Natural killer cell treated with Interleukin-12 subunit alpha and Interleukin-12 subunit beta and Interleukin-15 and Interleukin-18, amount 100 ng/mL, for 72 hours (primary cell): ENCODE data around the gene INPP1. TPM values are rescaled to one million over a fixed set of nuclear protein-coding genes. Genes with fewer than 3 reads are reported as not detected.

Source experiments
- ATAC-seq, 2 donors: fragments of 150-1000 bp; cut with Tn5 transposase in 1 of 2; sonication (Bioruptor Pico), chemical (Tn5 transposase) in 1 of 2; 2 replicates each; pipeline ENCODE4 v1.10.0; 2021
- DNase-seq: peaks from one replicate; pipeline ENCODE4 v3.0.0; 2022; ENCODE audit warnings: low spot score
- H3K27ac Mint-ChIP-seq, 2 donors: 1 replicate in 1 of 2; 2 replicates in 1 of 2; pipeline ENCODE4 v1.8.0; 2022; ENCODE audit warnings: mixed read lengths in 2 of 2, mild to moderate bottlenecking in 1 of 2, moderate library complexity in 1 of 2
- H3K27me3 Mint-ChIP-seq, 2 donors: 1 replicate in 1 of 2; 2 replicates in 1 of 2; pipeline ENCODE4 v1.8.0; 2022; ENCODE audit warnings: mixed read lengths in 2 of 2
- H3K36me3 Mint-ChIP-seq: one replicate; pipeline ENCODE4 v1.8.0; 2022; ENCODE audit warnings: mixed read lengths
- H3K4me1 Mint-ChIP-seq, 2 donors: 1 replicate in 1 of 2; 2 replicates in 1 of 2; pipeline ENCODE4 v1.8.0; 2022; ENCODE audit warnings: low read depth in 2 of 2, mixed read lengths in 2 of 2, mild to moderate bottlenecking in 1 of 2
- H3K4me3 Mint-ChIP-seq: one replicate; pipeline ENCODE4 v1.8.0; 2022; ENCODE audit warnings: mixed read lengths
- H3K9me3 Mint-ChIP-seq: 2 replicates; pipeline ENCODE4 v1.8.0; 2022; ENCODE audit warnings: mixed read lengths
- total RNA-seq, 2 donors: library from RNA; stranded (reverse); gene quantifications; one replicate each; pipeline ENCODE4 v1.2.3, GENCODE V29; 2022

The INPP1 gene
- total RNA-seq, 2 donors from 2014 or later, result 13.5 to 19.4 TPM

- Mint-ChIP-seq H3K4me3 (peak overlapping the region; percentile 89), H3K4me1 (peaks cover 9 to 19% of the 10 kb centered on the region in 2 donors), H3K27me3 (no peaks in the 10 kb centered on the region), H3K9me3 (no peaks in the 10 kb centered on the region), H3K27ac (peak overlapping the region in 1 of 2 donors; percentile 96), H3K36me3 (no peaks in the 10 kb centered on the region)
- DNase-seq (no peak), ATAC-seq (no peak)
These were observed 17.2 kb downstream of the INPP1 start for GRCh38 chr2:190360561-190360960.

- H3K4me1 Mint-ChIP-seq, result peaks cover 9 to 19% of the 10 kb centered on the region in 2 donors
- no peaks in the 10 kb centered on the region for H3K36me3 Mint-ChIP-seq
- H3K4me3 Mint-ChIP-seq, result no peak overlapping the region
- ATAC-seq, result no peak
- no peak for DNase-seq
- H3K27me3 Mint-ChIP-seq, result no peaks in the 10 kb centered on the region
- H3K27ac Mint-ChIP-seq, result peak overlapping the region in 1 of 2 donors; percentile 96
- H3K9me3 Mint-ChIP-seq, result no peaks in the 10 kb centered on the region
These were observed 17.6 kb downstream of the INPP1 start for GRCh38 chr2:190360965-190361364.

DNA sequence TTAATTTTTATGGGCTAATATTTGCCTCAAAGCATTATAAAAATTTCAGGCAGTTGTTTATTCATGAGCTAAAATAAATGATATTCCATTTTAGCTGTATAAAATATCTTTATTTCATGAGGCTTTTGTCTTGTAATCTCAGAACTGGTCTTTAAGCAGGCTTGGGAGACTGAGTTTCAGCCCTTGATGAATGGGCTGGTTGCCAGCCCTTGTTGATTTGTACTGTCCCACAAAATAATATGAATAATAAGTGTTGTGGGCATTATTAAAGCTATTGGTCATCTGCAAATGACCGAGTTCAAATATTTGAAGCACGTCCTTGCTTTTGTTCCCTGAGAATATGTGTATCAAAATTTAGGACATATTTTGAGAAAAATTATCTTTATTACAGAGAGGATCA, 18.2 kb downstream of the INPP1 start:
- H3K27me3 Mint-ChIP-seq, result no peaks in the 10 kb centered on the region
- H3K36me3 Mint-ChIP-seq, result no peaks in the 10 kb centered on the region

DNA sequence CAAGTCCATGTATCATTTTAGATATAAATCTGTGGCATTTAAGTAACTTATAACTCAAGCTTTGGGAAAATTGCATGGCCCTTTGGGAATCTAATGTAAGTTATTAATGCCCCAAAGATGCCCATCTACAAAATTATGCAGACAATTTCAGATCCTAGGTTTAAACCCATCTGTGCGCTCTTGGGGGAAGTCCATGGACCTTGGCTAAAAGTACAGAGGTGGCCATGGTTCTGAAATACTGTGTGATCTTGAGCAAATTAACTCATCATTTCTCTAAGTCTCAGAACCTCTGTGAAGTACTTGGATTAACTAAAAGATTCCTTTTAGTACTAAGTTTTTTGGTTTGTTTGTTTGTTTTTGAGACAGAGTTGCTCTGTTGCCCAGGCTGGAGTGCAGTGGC, 19.5 kb downstream of the INPP1 start:
- Mint-ChIP-seq H3K27me3 (no peaks in the 10 kb centered on the region), H3K4me1 (peaks cover 9 to 19% of the 10 kb centered on the region in 2 donors), H3K27ac (no peak overlapping the region), H3K4me3 (no peak overlapping the region), H3K9me3 (no peaks in the 10 kb centered on the region), H3K36me3 (no peaks in the 10 kb centered on the region)
- DNase-seq (no peak), ATAC-seq (no peak)

More for the DNA sequence above, 18.2 kb downstream of the INPP1 start:
- no peaks in the 10 kb centered on the region for H3K9me3 Mint-ChIP-seq
- no peak overlapping the region for H3K27ac Mint-ChIP-seq
- ATAC-seq (no peak), DNase-seq (no peak)
- H3K4me1 Mint-ChIP-seq, result peaks cover 9 to 19% of the 10 kb centered on the region in 2 donors
- H3K4me3 Mint-ChIP-seq, result no peak overlapping the region

DNA sequence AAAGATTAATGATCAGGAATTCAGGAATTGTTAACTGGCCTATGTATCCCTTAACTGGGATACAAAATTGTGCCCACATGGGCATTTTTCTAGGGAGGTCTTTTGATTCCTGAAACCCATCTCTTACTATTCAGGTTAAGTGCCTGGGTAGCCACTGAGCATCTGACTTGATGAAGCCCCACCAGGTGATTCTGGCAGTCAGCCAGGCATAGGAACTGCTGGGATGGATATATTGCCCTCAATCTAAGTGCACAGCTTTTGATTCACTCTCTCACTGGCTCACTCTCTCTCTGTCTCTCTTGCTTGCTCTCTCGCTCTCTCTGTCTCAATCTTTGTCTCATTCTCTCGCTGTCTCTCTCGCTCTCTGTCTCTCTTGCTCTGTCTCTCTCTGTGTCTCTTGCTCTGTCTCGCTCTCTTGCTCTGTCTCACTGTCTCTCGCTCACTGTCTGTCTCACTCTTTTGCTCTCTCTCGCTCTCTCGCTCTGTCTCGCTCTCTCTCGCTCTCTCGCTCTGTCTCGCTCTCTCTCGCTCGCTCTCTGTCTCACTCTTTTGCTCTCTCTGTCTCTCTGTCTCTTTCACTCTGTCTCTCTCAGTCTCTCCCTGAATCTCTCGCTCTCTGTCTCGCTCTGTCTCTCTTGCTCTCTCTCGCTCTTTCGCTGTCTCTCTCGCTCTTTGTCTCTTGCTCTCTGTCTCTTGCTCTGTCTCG, 22.3 kb downstream of the INPP1 start:
- no peaks in the 10 kb centered on the region for H3K36me3 Mint-ChIP-seq
- no peak for DNase-seq
- ATAC-seq, result no peak
- peaks cover 0 to 3% of the 10 kb centered on the region in 2 donors for H3K4me1 Mint-ChIP-seq
- no peak overlapping the region for H3K4me3 Mint-ChIP-seq
- no peak overlapping the region for H3K27ac Mint-ChIP-seq
- no peaks in the 10 kb centered on the region for H3K9me3 Mint-ChIP-seq
- no peaks in the 10 kb centered on the region for H3K27me3 Mint-ChIP-seq

GRCh38 chr2:190366248-190366753, 22.9 kb downstream of the INPP1 start:
- Mint-ChIP-seq H3K27me3 (no peaks in the 10 kb centered on the region), H3K27ac (no peak overlapping the region), H3K9me3 (no peaks in the 10 kb centered on the region), H3K4me1 (peaks cover 0 to 3% of the 10 kb centered on the region in 2 donors), H3K4me3 (no peak overlapping the region), H3K36me3 (no peaks in the 10 kb centered on the region)
- ATAC-seq (peak in 1 of 2 donors; percentile 50), DNase-seq (no peak)

DNA sequence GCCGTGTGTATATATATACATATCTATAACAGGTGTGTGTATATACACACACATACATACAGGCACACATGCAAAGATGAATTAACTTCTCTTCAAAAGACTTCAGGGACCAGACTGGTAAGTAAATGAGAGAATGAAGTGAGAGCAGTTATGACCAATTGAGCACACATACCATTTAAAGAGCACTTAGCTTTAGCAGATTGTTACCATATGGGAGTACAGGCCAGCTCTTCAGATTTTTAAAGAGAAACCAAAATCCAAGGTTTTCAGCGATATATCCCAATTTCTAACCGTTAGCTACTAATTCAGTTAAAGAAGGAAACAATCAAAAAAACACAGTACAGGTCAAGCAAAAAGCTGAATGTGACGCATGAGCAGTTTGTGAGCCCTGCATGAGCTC, 23.7 kb downstream of the INPP1 start:
- Mint-ChIP-seq H3K27ac (no peak overlapping the region), H3K27me3 (no peaks in the 10 kb centered on the region), H3K4me3 (no peak overlapping the region), H3K9me3 (no peaks in the 10 kb centered on the region), H3K4me1 (peaks cover 0 to under 1% of the 10 kb centered on the region in 2 donors), H3K36me3 (no peaks in the 10 kb centered on the region)
- ATAC-seq (no peak), DNase-seq (no peak)

GRCh38 chr2:190369635-190370034, 26.2 kb downstream of the INPP1 start:
- no peaks in the 10 kb centered on the region for H3K4me1 Mint-ChIP-seq
- no peak overlapping the region for H3K27ac Mint-ChIP-seq
- H3K27me3 Mint-ChIP-seq, result no peaks in the 10 kb centered on the region
- DNase-seq (no peak), ATAC-seq (no peak)
- H3K4me3 Mint-ChIP-seq, result no peak overlapping the region
- no peaks in the 10 kb centered on the region for H3K36me3 Mint-ChIP-seq
- no peaks in the 10 kb centered on the region for H3K9me3 Mint-ChIP-seq

- peaks cover 0 to 2% of the 10 kb centered on the region in 2 donors for H3K27me3 Mint-ChIP-seq
- DNase-seq (no peak), ATAC-seq (no peak)
- no peak overlapping the region for H3K27ac Mint-ChIP-seq
- no peaks in the 10 kb centered on the region for H3K9me3 Mint-ChIP-seq
- no peaks in the 10 kb centered on the region for H3K4me1 Mint-ChIP-seq
- H3K36me3 Mint-ChIP-seq, result no peaks in the 10 kb centered on the region
- H3K4me3 Mint-ChIP-seq, result no peak overlapping the region
These were observed 32.7 kb downstream of the INPP1 start for GRCh38 chr2:190376083-190376482.

GRCh38 chr2:190376591-190377245, 33.3 kb downstream of the INPP1 start:
- DNase-seq, result no peak
- no peak for ATAC-seq
- H3K27ac Mint-ChIP-seq, result no peak overlapping the region
- H3K4me3 Mint-ChIP-seq, result no peak overlapping the region
- H3K4me1 Mint-ChIP-seq, result no peaks in the 10 kb centered on the region
- H3K27me3 Mint-ChIP-seq, result peaks cover 0 to 2% of the 10 kb centered on the region in 2 donors
- no peaks in the 10 kb centered on the region for H3K9me3 Mint-ChIP-seq
- no peaks in the 10 kb centered on the region for H3K36me3 Mint-ChIP-seq

GRCh38 chr2:190378880-190379237, 35.5 kb downstream of the INPP1 start:
- no peaks in the 10 kb centered on the region for H3K9me3 Mint-ChIP-seq
- no peaks in the 10 kb centered on the region for H3K36me3 Mint-ChIP-seq
- H3K27me3 Mint-ChIP-seq, result peaks cover 0 to 2% of the 10 kb centered on the region in 2 donors
- H3K4me1 Mint-ChIP-seq, result no peaks in the 10 kb centered on the region
- no peak for DNase-seq
- no peak for ATAC-seq
- no peak overlapping the region for H3K27ac Mint-ChIP-seq
- no peak overlapping the region for H3K4me3 Mint-ChIP-seq

DNA sequence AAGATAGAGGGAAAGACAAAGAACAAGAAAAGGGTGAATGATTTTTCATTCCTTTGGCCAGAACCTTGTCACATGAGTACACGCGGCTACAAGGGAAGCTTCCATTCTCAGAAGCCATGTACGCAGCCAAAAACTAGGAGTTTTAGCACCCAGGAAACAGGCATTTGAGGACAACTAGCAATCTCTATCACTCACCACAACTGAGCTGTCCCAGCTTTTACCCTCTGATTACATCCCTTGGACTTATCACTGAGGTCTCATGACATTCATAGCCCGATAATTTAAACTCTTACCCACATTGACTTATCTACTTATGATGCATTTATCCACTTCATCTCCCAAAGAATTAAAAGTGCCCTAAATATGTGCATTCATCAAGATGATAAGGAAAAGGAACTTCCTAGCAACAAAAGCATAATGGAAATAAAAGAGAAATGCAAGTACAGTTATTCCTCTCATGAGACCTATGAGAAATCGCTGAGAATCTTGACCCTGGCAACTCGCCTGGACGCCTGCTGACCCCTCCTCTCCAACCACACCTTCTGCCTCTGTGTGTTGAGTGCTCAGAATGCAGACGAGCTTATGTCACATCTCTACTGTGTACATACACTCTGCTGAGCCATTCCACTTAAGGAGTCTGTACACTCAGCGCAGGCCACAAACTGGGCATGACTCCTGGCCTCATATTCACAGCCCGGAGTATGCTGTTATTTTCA, 36.0 kb downstream of the INPP1 start:
- no peak overlapping the region for H3K27ac Mint-ChIP-seq
- H3K4me1 Mint-ChIP-seq, result no peaks in the 10 kb centered on the region
- H3K27me3 Mint-ChIP-seq, result peaks cover 0 to 2% of the 10 kb centered on the region in 2 donors
- ATAC-seq, result no peak
- H3K36me3 Mint-ChIP-seq, result no peaks in the 10 kb centered on the region
- no peak for DNase-seq
- H3K4me3 Mint-ChIP-seq, result no peak overlapping the region
- H3K9me3 Mint-ChIP-seq, result no peaks in the 10 kb centered on the region

DNA sequence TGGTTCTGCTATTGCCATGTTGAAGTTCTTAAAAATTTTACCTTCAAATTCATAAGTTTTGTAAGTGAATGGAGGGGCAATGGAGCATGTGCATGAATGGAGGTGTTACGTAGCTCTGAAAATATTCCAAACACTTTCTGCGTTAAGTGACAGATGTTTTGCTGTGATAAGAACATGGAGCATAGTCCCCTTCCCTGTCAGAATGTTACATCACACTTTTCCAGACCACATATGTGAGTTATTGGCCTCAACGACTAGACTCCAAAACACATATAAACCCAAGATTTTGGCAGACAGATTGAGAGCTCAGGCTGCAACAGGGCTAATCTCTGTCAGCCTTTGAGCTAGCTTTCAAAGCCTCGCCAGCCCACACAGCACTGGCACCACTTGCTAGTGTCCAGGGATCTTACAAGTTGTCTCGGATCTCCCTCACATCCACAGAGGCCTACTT, 37.6 kb downstream of the INPP1 start:
- ATAC-seq (no peak), DNase-seq (no peak)
- H3K27ac Mint-ChIP-seq, result no peak overlapping the region
- H3K4me1 Mint-ChIP-seq, result no peaks in the 10 kb centered on the region
- H3K4me3 Mint-ChIP-seq, result no peak overlapping the region
- H3K9me3 Mint-ChIP-seq, result no peaks in the 10 kb centered on the region
- peaks cover 0 to 2% of the 10 kb centered on the region in 2 donors for H3K27me3 Mint-ChIP-seq
- H3K36me3 Mint-ChIP-seq, result no peaks in the 10 kb centered on the region

DNA sequence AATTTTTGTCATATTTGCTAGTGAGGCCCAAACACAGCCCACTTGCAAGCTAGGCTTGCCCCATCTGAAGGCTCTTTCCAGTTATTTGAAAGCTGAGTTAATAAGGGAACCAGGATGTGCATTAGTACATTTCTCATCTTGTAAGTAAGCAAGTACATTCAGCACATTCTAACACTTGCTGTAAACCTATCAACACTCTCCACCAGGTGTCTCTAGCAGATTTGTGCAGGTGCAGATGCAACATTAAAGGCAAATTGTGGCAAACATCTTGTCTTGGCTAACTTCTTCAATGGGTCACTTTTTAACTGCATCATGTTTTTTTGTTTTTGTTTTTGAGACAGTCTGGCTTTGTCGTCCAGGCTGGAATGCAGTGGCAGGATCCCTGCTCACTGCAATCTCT, 39.5 kb downstream of the INPP1 start:
- Mint-ChIP-seq H3K9me3 (no peaks in the 10 kb centered on the region), H3K27ac (no peak overlapping the region), H3K4me1 (no peaks in the 10 kb centered on the region), H3K27me3 (peaks cover 0 to 2% of the 10 kb centered on the region in 2 donors), H3K4me3 (no peak overlapping the region), H3K36me3 (no peaks in the 10 kb centered on the region)
- DNase-seq (no peak), ATAC-seq (peak in 1 of 2 donors; percentile 62)
